Myocyte (in vitro differentiated cells): ENCODE data around the gene WDR13. TPM values are rescaled to one million over a fixed set of nuclear protein-coding genes. Genes with fewer than 3 reads are reported as not detected.

ENCODE experiments used
- DNase-seq: peaks from one replicate; pipeline ENCODE4 v3.0.0-alpha.2; 2012; ENCODE audit warnings: low read depth
- total RNA-seq: library from RNA; depleted of rRNA; stranded (reverse); fragments of >200 nt; gene quantifications from 2 replicates; pipeline ENCODE4 v1.2.3, GENCODE V29; 2014

The WDR13 gene
- total RNA-seq, 1 donor from 2014 or later, result 110 TPM

GRCh38 chrX:48592971-48593370 is 4.3 kb upstream of the WDR13 start:
- no peak for DNase-seq

GRCh38 chrX:48595929-48596328 is 1.4 kb upstream of the WDR13 start:
- DNase-seq, result no peak

GRCh38 chrX:48598614-48599013 is 1.3 kb downstream of the WDR13 start:
- no peak for DNase-seq

GRCh38 chrX:48599341-48599740 is 2.0 kb downstream of the WDR13 start:
- DNase-seq, result no peak

GRCh38 chrX:48600226-48600625 is 2.9 kb downstream of the WDR13 start:
- DNase-seq, result no peak

- DNase-seq, result no peak
Observed at GRCh38 chrX:48601741-48602394, 4.6 kb downstream of the WDR13 start.

GRCh38 chrX:48604701-48605100 is 7.4 kb downstream of the WDR13 start:
- no peak for DNase-seq

- DNase-seq, result no peak
Observed at GRCh38 chrX:48606091-48606490, 8.8 kb downstream of the WDR13 start.

GRCh38 chrX:48611703-48612102 is 14.4 kb downstream of the WDR13 start:
- no peak for DNase-seq

- DNase-seq, result no peak
Observed at GRCh38 chrX:48613502-48614160, 16.3 kb downstream of the WDR13 start.

- no peak for DNase-seq
Observed at GRCh38 chrX:48616576-48616975, 19.3 kb downstream of the WDR13 start.

- no peak for DNase-seq
Observed at GRCh38 chrX:48617542-48618340, 20.4 kb downstream of the WDR13 start.

GRCh38 chrX:48626401-48627298 is 29.4 kb downstream of the WDR13 start:
- no peak for DNase-seq

- DNase-seq, result peak; percentile 80
Observed at GRCh38 chrX:48631376-48632090, 34.2 kb downstream of the WDR13 start.

- no peak for DNase-seq
Observed at GRCh38 chrX:48632207-48632606, 34.9 kb downstream of the WDR13 start.

- no peak for DNase-seq
Observed at GRCh38 chrX:48636301-48636700, 39.0 kb downstream of the WDR13 start.

- no peak for DNase-seq
Observed at GRCh38 chrX:48636776-48637175, 39.5 kb downstream of the WDR13 start.

- DNase-seq, result no peak
Observed at GRCh38 chrX:48645669-48646068, 48.4 kb downstream of the WDR13 start.

GRCh38 chrX:48648336-48648751 is 51.1 kb downstream of the WDR13 start:
- peak; percentile 91 for DNase-seq

GRCh38 chrX:48649102-48649501 is 51.8 kb downstream of the WDR13 start:
- no peak for DNase-seq
